Measurements from ENCODE around the gene TTBK2. TPM values are rescaled to one million over a fixed set of nuclear protein-coding genes. Genes with fewer than 3 reads are reported as not detected.

TTBK2 gene
- polyA plus RNA-seq, 1 donor from 2014 or later: 15.2 TPM

DNA sequence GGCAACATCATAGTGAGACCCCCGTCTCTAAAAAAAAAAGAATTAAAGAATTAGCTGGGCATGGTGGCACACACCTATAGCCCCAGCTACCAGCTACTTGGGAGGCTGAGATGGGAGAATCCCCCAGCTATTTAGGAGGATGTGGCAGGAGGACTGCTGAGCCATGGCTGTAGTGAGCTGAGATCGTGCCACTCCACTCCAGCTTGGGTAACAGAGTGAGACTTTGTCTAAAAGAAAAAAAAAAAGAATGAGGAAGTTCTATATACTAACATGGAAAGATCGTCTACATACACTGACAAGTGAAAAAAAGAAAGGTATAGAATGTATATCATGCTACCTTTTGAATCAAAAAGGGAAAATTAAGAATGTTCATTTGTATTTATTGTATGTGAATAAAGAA lies 99.8 kb downstream of the TTBK2 start:
- no peak overlapping the region for H3K4me2 ChIP-seq (ENCODE audit: low read length)
- no peaks in the 10 kb centered on the region for H3K36me3 ChIP-seq (ENCODE audit: insufficient read depth, low read length)

DNA sequence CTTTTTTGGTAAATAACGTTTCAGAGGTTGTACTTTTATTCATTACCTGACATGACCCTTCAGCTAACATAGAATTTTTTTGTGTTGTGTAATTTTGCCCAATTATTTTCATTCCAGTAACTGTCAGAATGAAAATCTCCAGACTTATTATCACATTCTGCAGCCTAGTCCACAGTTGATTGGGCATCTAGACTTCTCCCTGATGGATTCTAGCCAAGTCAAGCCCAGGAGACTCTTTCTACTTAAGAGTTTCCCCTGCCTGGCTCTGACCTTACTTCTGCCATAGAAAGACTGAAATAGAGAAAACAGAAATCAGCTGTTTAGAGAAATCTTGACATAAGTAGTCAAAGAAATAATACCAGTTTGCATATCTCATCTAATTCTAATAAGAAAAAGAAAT lies 100.8 kb downstream of the TTBK2 start:
- no peak overlapping the region for H3K4me3 ChIP-seq (ENCODE audit: low read length)
- no peak overlapping the region for H3K9ac ChIP-seq (ENCODE audit: low read length)
- H3K36me3 ChIP-seq (ENCODE audit: insufficient read depth, low read length): no peaks in the 10 kb centered on the region
- H4K20me1 ChIP-seq (ENCODE audit: insufficient read depth): no peaks in the 10 kb centered on the region
- no peak overlapping the region for H2AFZ ChIP-seq (ENCODE audit: low read depth, low read length)
- H3K4me2 ChIP-seq (ENCODE audit: low read length): no peak overlapping the region
- no peak overlapping the region for H3K27ac ChIP-seq (ENCODE audit: low read length)
- no peaks in the 10 kb centered on the region for H3F3A ChIP-seq (ENCODE audit: insufficient read depth, low read length, poor library complexity, severe bottlenecking)
- H3K79me2 ChIP-seq (replicated peaks; ENCODE audit: insufficient read depth, low read length): no peaks in the 10 kb centered on the region
- no peaks in the 10 kb centered on the region for H3K27me3 ChIP-seq (ENCODE audit: insufficient read depth, low read depth, low read length)
- no peak for TF ChIP-seq POLR2AphosphoS5 (IDR thresholded peaks at IDR 0.05)
- no peak for TF ChIP-seq REST (IDR thresholded peaks at IDR 0.05; ENCODE audit: borderline replicate concordance)
- TF ChIP-seq MXI1 (conservative IDR thresholded peaks at IDR 0.05; ENCODE audit: poor library complexity, severe bottlenecking): no peak
- H3K9me2 ChIP-seq (ENCODE audit: insufficient read depth, low read length): no peaks in the 10 kb centered on the region
- no peaks in the 10 kb centered on the region for H3K9me3 ChIP-seq (ENCODE audit: low read length)

More for the DNA sequence above, 99.8 kb downstream of the TTBK2 start:
- Histone ChIP-seq H3K4me3 (ENCODE audit: low read length) (no peak overlapping the region), H2AFZ (ENCODE audit: low read depth, low read length) (no peak overlapping the region), H3K27me3 (ENCODE audit: insufficient read depth, low read depth, low read length) (no peaks in the 10 kb centered on the region), H3K9ac (ENCODE audit: low read length) (no peak overlapping the region), H3K9me2 (ENCODE audit: insufficient read depth, low read length) (no peaks in the 10 kb centered on the region), H3K27ac (ENCODE audit: low read length) (no peak overlapping the region), H3K9me3 (ENCODE audit: low read length) (no peaks in the 10 kb centered on the region), H3K79me2 (replicated peaks; ENCODE audit: insufficient read depth, low read length) (no peaks in the 10 kb centered on the region), H4K20me1 (ENCODE audit: insufficient read depth) (no peaks in the 10 kb centered on the region), H3F3A (ENCODE audit: insufficient read depth, low read length, poor library complexity, severe bottlenecking) (no peaks in the 10 kb centered on the region)
- no peak for TF ChIP-seq REST (IDR thresholded peaks at IDR 0.05; ENCODE audit: borderline replicate concordance)
- TF ChIP-seq POLR2AphosphoS5 (IDR thresholded peaks at IDR 0.05): no peak
- no peak for TF ChIP-seq CTCF (IDR thresholded peaks at IDR 0.05; ENCODE audit: poor library complexity, severe bottlenecking)
- TF ChIP-seq RAD21 (conservative IDR thresholded peaks at IDR 0.05): no peak
- TF ChIP-seq TAF1 (IDR thresholded peaks at IDR 0.05; ENCODE audit: low read depth): no peak
- no peak for TF ChIP-seq EZH2 (IDR thresholded peaks at IDR 0.05; ENCODE audit: borderline replicate concordance, insufficient read depth, low read length, poor library complexity, severe bottlenecking)
- no peak for TF ChIP-seq EP300 (conservative IDR thresholded peaks at IDR 0.05; ENCODE audit: poor library complexity, severe bottlenecking)
- TF ChIP-seq MXI1 (conservative IDR thresholded peaks at IDR 0.05; ENCODE audit: poor library complexity, severe bottlenecking): no peak
- no peak for TF ChIP-seq SMC3 (conservative IDR thresholded peaks at IDR 0.05; ENCODE audit: poor library complexity)
